GM19025 (cell line): Measurements from ENCODE around the gene BBIP1.

ENCODE experiments used
- ATAC-seq: cut with Tn5 transposase; IDR thresholded peaks from one replicate; pipeline ENCODE4 v1.9.1; 2021; ENCODE audit warnings: mild to moderate bottlenecking, low read depth, moderate library complexity; ENCODE audit not compliant: unreplicated experiment

BBIP1 gene

GRCh38 chr10:110887560-110887959, 31.4 kb downstream of the BBIP1 start:
- ATAC-seq = no peak

- no peak for ATAC-seq
These were observed 32.9 kb downstream of the BBIP1 start for GRCh38 chr10:110885932-110886674.

GRCh38 chr10:110883924-110884323, 35.1 kb downstream of the BBIP1 start:
- no peak for ATAC-seq

- no peak for ATAC-seq
These were observed 37.1 kb downstream of the BBIP1 start for GRCh38 chr10:110881905-110882304.

GRCh38 chr10:110881247-110881646, 37.7 kb downstream of the BBIP1 start:
- no peak for ATAC-seq

GRCh38 chr10:110880012-110880411, 39.0 kb downstream of the BBIP1 start:
- no peak for ATAC-seq

- ATAC-seq = no peak
These were observed 42.2 kb downstream of the BBIP1 start for GRCh38 chr10:110876788-110877187.

- ATAC-seq = no peak
These were observed 43.0 kb downstream of the BBIP1 start for GRCh38 chr10:110876000-110876399.

- no peak for ATAC-seq
These were observed 45.0 kb downstream of the BBIP1 start for GRCh38 chr10:110873951-110874350.

- no peak for ATAC-seq
These were observed 45.7 kb downstream of the BBIP1 start for GRCh38 chr10:110872984-110873923.

GRCh38 chr10:110872145-110872983, 46.6 kb downstream of the BBIP1 start:
- peak; percentile 36 for ATAC-seq

- ATAC-seq = peak; percentile 68
These were observed 47.5 kb downstream of the BBIP1 start, which contains the start of gene PDCD4 for GRCh38 chr10:110871298-110872084. Gene PDCD4, plus strand, starts transcription at chr10:110871928. Its CDS starts 4,100 bp downstream, at chr10:110876028.

- no peak for ATAC-seq
These were observed 48.1 kb downstream of the BBIP1 start for GRCh38 chr10:110870823-110871297.

- no peak for ATAC-seq
These were observed 50.0 kb downstream of the BBIP1 start for GRCh38 chr10:110868981-110869380.

GRCh38 chr10:110867807-110868465, 51.0 kb downstream of the BBIP1 start:
- ATAC-seq = no peak

- ATAC-seq = peak; percentile 26
These were observed 51.8 kb downstream of the BBIP1 start for GRCh38 chr10:110867011-110867806.

- no peak for ATAC-seq
These were observed 53.0 kb downstream of the BBIP1 start for GRCh38 chr10:110865809-110866482.
